ENCODE data around the gene BCKDHA. TPM values are rescaled to one million over a fixed set of nuclear protein-coding genes. Genes with fewer than 3 reads are reported as not detected.
"Not testable (repeated sequence)": the region's sequence is repeated elsewhere in the genome, so short reads cannot be mapped to it uniquely, and the experiment has no call there.

The BCKDHA gene
- total RNA-seq, 1 experiment from 2014 or later: 17.7 TPM

DNA sequence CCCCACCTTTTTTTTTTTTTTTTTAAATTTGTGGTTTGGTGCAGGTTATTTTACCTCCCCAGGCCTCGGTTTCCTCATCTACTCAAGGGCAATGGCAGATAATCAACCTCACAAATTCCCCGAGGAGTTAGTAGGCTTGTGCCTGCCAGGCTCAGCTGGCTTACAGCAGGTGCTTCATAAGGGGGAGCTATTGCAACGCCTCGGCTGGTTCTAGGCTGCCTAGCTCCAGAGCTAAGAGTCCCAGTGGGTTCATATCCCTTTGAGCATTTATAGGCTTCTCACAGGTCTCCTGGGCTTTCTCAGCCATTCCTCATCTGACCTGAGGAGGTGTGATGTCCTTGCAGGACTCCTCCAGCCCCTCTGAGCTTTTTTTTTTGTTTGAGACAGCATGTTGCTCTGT lies 10.6 kb downstream of the BCKDHA start:
- ChIA-PET POLR2A (no interaction called here), RAD21 (ENCODE audit: low non-redundant PET in 1 of 2, low total read pairs in 2 of 2, uncharacterized antibody in 2 of 2, unreplicated experiment in 2 of 2) (no interaction called here), CTCF (interaction anchor here (1.6 kb wide), 1 partner anchor 162 kb away, joined by 3 read pairs; no protein-coding TSS in a partner anchor)
- Histone ChIP-seq H3K79me2 (ENCODE audit: insufficient read depth, low read length) (no peaks in the 10 kb centered on the region), H3K4me1 (ENCODE audit: control insufficient read depth in 1 of 2, insufficient read depth in 2 of 2, low read length in 2 of 2) (peaks cover 11 to 13% of the 10 kb centered on the region in 2 experiments; a peak in 3 of 4 replicates), H3K36me3 (ENCODE audit: control insufficient read depth in 1 of 2, insufficient read depth in 2 of 2, low read length in 2 of 2) (0 out of 4 replicates have a peak, but pooled peaks cover 3% of the 10 kb centered on the region in 2 experiments), H3K4me3 (replicated peaks in 1 of 2; ENCODE audit: low read depth in 1 of 2, low read length in 2 of 2) (no peak overlapping the region), H3K9me3 (ENCODE audit: control insufficient read depth in 1 of 2, insufficient read depth in 1 of 2, low read depth in 1 of 2, low read length in 2 of 2) (no peaks in the 10 kb centered on the region), H4K20me1 (ENCODE audit: insufficient read depth) (no peaks in the 10 kb centered on the region), H2AFZ (ENCODE audit: low read depth, low read length, poor library complexity, severe bottlenecking) (no peak overlapping the region), H3K9ac (ENCODE audit: low read length) (no peak overlapping the region), H3K9me2 (ENCODE audit: insufficient read depth) (no peaks in the 10 kb centered on the region), H3K27ac (ENCODE audit: low read depth, low read length) (no peak overlapping the region), H3K4me2 (ENCODE audit: low read length) (no peak overlapping the region), H3K27me3 (ENCODE audit: insufficient read depth, low read length) (no peaks in the 10 kb centered on the region)
- no TSS peak for BruUV-seq (replicated peaks)
- ATAC-seq: no peak
- DNase-seq (ENCODE audit: low read depth, low spot score): no peak
- intact Hi-C loops (cut with micrococcal nuclease): no loop called here
- TF ChIP-seq EZH2phosphoT487 (IDR thresholded peaks at IDR 0.05; ENCODE audit: borderline replicate concordance) (no peak), CBX3 (IDR thresholded peaks at IDR 0.05; ENCODE audit: low read depth) (no peak), FOSL1 (IDR thresholded peaks at IDR 0.05; ENCODE audit: low read depth) (no peak), ELF1 (IDR thresholded peaks at IDR 0.05; ENCODE audit: borderline replicate concordance, low read depth) (no peak), RAD21 (IDR thresholded peaks at IDR 0.05; ENCODE audit: low read depth) (no peak), EZH2 (IDR thresholded peaks at IDR 0.05) (no peak), YY1 (IDR thresholded peaks at IDR 0.05; ENCODE audit: extremely low read depth, insufficient replicate concordance, low read depth, low read length) (no peak), ZNF274 (IDR thresholded peaks at IDR 0.05; ENCODE audit: low read depth, low read length) (no peak), SIN3A (IDR thresholded peaks at IDR 0.05; ENCODE audit: low read depth) (no peak), EGR1 (IDR thresholded peaks at IDR 0.05; ENCODE audit: low read depth) (no peak), SRF (IDR thresholded peaks at IDR 0.05; ENCODE audit: low read depth) (no peak), POLR2AphosphoS5 (IDR thresholded peaks at IDR 0.05; ENCODE audit: low read depth, low read length) (no peak), ZFX (IDR thresholded peaks at IDR 0.05) (no peak), TCF7L2 (IDR thresholded peaks at IDR 0.05; ENCODE audit: borderline replicate concordance, extremely low read depth, insufficient read depth, insufficient read length) (no peak)
- TF ChIP-seq, protein P1, sequence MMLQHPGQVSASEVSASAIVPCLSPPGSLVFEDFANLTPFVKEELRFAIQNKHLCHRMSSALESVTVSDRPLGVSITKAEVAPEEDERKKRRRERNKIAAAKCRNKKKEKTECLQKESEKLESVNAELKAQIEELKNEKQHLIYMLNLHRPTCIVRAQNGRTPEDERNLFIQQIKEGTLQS (IDR thresholded peaks at IDR 0.05): no peak
- TF ChIP-seq, protein P2, sequence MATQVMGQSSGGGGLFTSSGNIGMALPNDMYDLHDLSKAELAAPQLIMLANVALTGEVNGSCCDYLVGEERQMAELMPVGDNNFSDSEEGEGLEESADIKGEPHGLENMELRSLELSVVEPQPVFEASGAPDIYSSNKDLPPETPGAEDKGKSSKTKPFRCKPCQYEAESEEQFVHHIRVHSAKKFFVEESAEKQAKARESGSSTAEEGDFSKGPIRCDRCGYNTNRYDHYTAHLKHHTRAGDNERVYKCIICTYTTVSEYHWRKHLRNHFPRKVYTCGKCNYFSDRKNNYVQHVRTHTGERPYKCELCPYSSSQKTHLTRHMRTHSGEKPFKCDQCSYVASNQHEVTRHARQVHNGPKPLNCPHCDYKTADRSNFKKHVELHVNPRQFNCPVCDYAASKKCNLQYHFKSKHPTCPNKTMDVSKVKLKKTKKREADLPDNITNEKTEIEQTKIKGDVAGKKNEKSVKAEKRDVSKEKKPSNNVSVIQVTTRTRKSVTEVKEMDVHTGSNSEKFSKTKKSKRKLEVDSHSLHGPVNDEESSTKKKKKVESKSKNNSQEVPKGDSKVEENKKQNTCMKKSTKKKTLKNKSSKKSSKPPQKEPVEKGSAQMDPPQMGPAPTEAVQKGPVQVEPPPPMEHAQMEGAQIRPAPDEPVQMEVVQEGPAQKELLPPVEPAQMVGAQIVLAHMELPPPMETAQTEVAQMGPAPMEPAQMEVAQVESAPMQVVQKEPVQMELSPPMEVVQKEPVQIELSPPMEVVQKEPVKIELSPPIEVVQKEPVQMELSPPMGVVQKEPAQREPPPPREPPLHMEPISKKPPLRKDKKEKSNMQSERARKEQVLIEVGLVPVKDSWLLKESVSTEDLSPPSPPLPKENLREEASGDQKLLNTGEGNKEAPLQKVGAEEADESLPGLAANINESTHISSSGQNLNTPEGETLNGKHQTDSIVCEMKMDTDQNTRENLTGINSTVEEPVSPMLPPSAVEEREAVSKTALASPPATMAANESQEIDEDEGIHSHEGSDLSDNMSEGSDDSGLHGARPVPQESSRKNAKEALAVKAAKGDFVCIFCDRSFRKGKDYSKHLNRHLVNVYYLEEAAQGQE (IDR thresholded peaks at IDR 0.05; ENCODE audit: low read depth): no peak
- TF ChIP-seq, protein P3, sequence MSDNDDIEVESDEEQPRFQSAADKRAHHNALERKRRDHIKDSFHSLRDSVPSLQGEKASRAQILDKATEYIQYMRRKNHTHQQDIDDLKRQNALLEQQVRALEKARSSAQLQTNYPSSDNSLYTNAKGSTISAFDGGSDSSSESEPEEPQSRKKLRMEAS (IDR thresholded peaks at IDR 0.05): no peak

DNA sequence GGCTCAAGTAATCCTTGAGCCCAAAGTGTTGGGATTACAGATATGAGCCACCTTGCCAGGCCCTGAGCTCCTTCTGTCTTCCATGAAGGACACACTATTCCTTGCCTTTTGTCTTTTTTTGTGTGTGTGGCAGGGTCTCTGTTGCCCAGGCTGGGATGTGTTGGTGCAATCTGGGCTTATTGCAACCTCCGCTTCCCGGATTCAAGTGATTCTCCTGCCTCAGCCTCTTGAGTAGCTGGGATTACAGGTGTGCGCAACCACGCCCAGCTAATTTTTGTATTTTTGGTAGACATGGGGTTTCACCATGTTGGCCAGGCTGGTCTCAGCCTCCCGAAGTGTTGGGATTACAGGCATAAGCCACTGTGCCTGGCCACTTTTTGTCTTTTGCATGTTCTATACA lies 11.2 kb downstream of the BCKDHA start:
- Histone ChIP-seq H3K4me1 (ENCODE audit: control insufficient read depth in 1 of 2, insufficient read depth in 2 of 2, low read length in 2 of 2) (peaks cover 11 to 13% of the 10 kb centered on the region in 2 experiments; a peak in 3 of 4 replicates), H3K4me2 (ENCODE audit: low read length) (peak overlapping the region; percentile 51)
- H3K27ac ChIP-seq (ENCODE audit: low read depth, low read length); H3K9me3 ChIP-seq (ENCODE audit: control insufficient read depth in 1 of 2, insufficient read depth in 1 of 2, low read depth in 1 of 2, low read length in 2 of 2); H3K27me3 ChIP-seq (ENCODE audit: insufficient read depth, low read length); intact Hi-C loops (cut with micrococcal nuclease); ATAC-seq; RAD21 ChIA-PET (ENCODE audit: low non-redundant PET in 1 of 2, low total read pairs in 2 of 2, uncharacterized antibody in 2 of 2, unreplicated experiment in 2 of 2); H3K36me3 ChIP-seq (ENCODE audit: control insufficient read depth in 1 of 2, insufficient read depth in 2 of 2, low read length in 2 of 2); H3K9ac ChIP-seq (ENCODE audit: low read length); H2AFZ ChIP-seq (ENCODE audit: low read depth, low read length, poor library complexity, severe bottlenecking); H3K9me2 ChIP-seq (ENCODE audit: insufficient read depth); H4K20me1 ChIP-seq (ENCODE audit: insufficient read depth); H3K79me2 ChIP-seq (ENCODE audit: insufficient read depth, low read length); BruUV-seq (replicated peaks); POLR2A ChIA-PET; H3K4me3 ChIP-seq (replicated peaks in 1 of 2; ENCODE audit: low read depth in 1 of 2, low read length in 2 of 2); DNase-seq (ENCODE audit: low read depth, low spot score): not testable (repeated sequence)
- CTCF ChIA-PET: interaction anchor here (1.6 kb wide), 1 partner anchor 162 kb away, joined by 3 read pairs; no protein-coding TSS in a partner anchor

All from HCT116 (cell line).